ENCODE measurements around the gene ELSPBP1.

- TF ChIP-seq EZH2 (IDR thresholded peaks at IDR 0.05; ENCODE audit: low read depth, unreplicated experiment) = no peak
- TF ChIP-seq EZH2phosphoT487 (IDR thresholded peaks at IDR 0.05; ENCODE audit: unreplicated experiment) = no peak
- no peak for TF ChIP-seq CTCF (conservative IDR thresholded peaks at IDR 0.05; ENCODE audit: low read depth in 2 of 2)
Measured at GRCh38 chr19:47973529-47973928, 20.9 kb upstream of the ELSPBP1 start.
